Hepatocyte (in vitro differentiated cells): ENCODE results near the gene CEACAM7. TPM values are rescaled to one million over a fixed set of nuclear protein-coding genes. Genes with fewer than 3 reads are reported as not detected.

ENCODE experiments used
- DNase-seq: peaks from one replicate; pipeline ENCODE4 v3.0.0-alpha.2; 2016; ENCODE audit warnings: low spot score
- H2AFZ ChIP-seq: fragments of 200-600 bp; sonication (generic); 2 replicates; pipeline ENCODE4 v1.6.0; 2016; ENCODE audit warnings: antibody characterized with exemption, mild to moderate bottlenecking
- H3K27ac ChIP-seq: fragments of 200-600 bp; sonication (generic); 2 replicates; pipeline ENCODE4 v1.5.1; 2016; ENCODE audit warnings: mild to moderate bottlenecking
- H3K27me3 ChIP-seq: fragments of 200-600 bp; sonication (generic); 2 replicates; pipeline ENCODE4 v1.6.1; 2016
- H3K36me3 ChIP-seq: fragments of 200-600 bp; sonication (generic); replicated peaks from 2 replicates; pipeline ENCODE4 v1.5.1; 2016; ENCODE audit warnings: low read depth; ENCODE audit not compliant: insufficient read depth
- H3K4me1 ChIP-seq: fragments of 200-600 bp; sonication (generic); 2 replicates; pipeline ENCODE4 v1.5.1; 2016; ENCODE audit warnings: mild to moderate bottlenecking, moderate library complexity; ENCODE audit not compliant: insufficient read depth
- H3K4me2 ChIP-seq: fragments of 200-600 bp; sonication (generic); 2 replicates; pipeline ENCODE4 v1.6.0; 2016
- H3K4me3 ChIP-seq: fragments of 200-600 bp; sonication (generic); 2 replicates; pipeline ENCODE4 v1.5.1; 2016; ENCODE audit warnings: mild to moderate bottlenecking
- H3K79me2 ChIP-seq: fragments of 200-600 bp; sonication (generic); 2 replicates; pipeline ENCODE4 v1.6.0; 2017; ENCODE audit warnings: mild to moderate bottlenecking
- H3K9me2 ChIP-seq: fragments of 200-600 bp; sonication (generic); replicated peaks from 2 replicates; pipeline ENCODE4 v1.6.0; 2017; ENCODE audit warnings: mild to moderate bottlenecking; ENCODE audit not compliant: insufficient read depth
- H3K9me3 ChIP-seq: fragments of 200-600 bp; sonication (generic); 2 replicates; pipeline ENCODE4 v1.5.1; 2016; ENCODE audit warnings: low read depth, mild to moderate bottlenecking
- H4K20me1 ChIP-seq: fragments of 200-600 bp; sonication (generic); 2 replicates; pipeline ENCODE4 v1.6.0; 2016; ENCODE audit warnings: mild to moderate bottlenecking; ENCODE audit not compliant: insufficient read depth, poor library complexity, severe bottlenecking
- CTCF ChIP-seq: fragments of 200-600 bp; sonication (generic); IDR thresholded peaks from 2 replicates; pipeline ENCODE4 v1.5.1; 2016; ENCODE audit warnings: antibody characterized with exemption, mild to moderate bottlenecking; ENCODE audit not compliant: poor library complexity
- EZH2 ChIP-seq: fragments of 200-600 bp; sonication (generic); IDR thresholded peaks from 2 replicates; pipeline ENCODE4 v1.6.1; 2016; ENCODE audit warnings: antibody characterized with exemption, mild to moderate bottlenecking, borderline replicate concordance
- EZH2phosphoT487 ChIP-seq: fragments of 200-600 bp; sonication (generic); IDR thresholded peaks from one replicate; pipeline ENCODE4 v1.6.1; 2018; ENCODE audit warnings: antibody characterized with exemption, mild to moderate bottlenecking, low read depth, moderate library complexity; ENCODE audit not compliant: unreplicated experiment, severe bottlenecking
- WGBS: methylation state at CpG from one replicate; pipeline ENCODE4 v1.1.6; 2016; ENCODE audit warnings: low lambda C conversion rate; ENCODE audit errors: missing lambda C conversion rate; 5-methylcytosine and 5-hydroxymethylcytosine counted together
- polyA plus RNA-seq: library from polyadenylated mRNA; unstranded; fragments of >200 nt; fragmentation: Nextera tagmentation; extraction: Ambion mirVana; gene quantifications from 2 replicates; pipeline ENCODE4 v1.2.1, GENCODE V29; 2016
- total RNA-seq: library from RNA; depleted of rRNA; stranded (reverse); fragments of >200 nt; gene quantifications from 2 replicates; pipeline ENCODE4 v1.2.3, GENCODE V29; 2014

The CEACAM7 gene
- total and polyA plus RNA-seq, 2 experiments from 2014 or later, result 2.7 TPM; not detected in 1

DNA sequence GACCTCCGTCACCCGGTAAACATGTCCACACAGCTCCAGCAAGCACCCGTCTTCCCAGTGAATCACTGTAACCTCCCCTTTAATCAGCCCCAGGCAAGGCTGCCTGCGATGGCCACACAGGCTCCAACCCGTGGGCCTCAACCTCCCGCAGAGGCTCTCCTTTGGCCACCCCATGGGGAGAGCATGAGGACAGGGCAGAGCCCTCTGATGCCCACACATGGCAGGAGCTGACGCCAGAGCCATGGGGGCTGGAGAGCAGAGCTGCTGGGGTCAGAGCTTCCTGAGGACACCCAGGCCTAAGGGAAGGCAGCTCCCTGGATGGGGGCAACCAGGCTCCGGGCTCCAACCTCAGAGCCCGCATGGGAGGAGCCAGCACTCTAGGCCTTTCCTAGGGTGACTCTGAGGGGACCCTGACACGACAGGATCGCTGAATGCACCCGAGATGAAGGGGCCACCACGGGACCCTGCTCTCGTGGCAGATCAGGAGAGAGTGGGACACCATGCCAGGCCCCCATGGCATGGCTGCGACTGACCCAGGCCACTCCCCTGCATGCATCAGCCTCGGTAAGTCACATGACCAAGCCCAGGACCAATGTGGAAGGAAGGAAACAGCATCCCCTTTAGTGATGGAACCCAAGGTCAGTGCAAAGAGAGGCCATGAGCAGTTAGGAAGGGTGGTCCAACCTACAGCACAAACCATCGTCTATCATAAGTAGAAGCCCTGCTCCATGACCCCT is 11.3 kb upstream of the CEACAM7 start:
- Histone ChIP-seq H3K4me3 (no peak overlapping the region), H3K36me3 (no peaks in the 10 kb centered on the region), H3K4me1 (no peaks in the 10 kb centered on the region), H3K4me2 (no peak overlapping the region), H3K27ac (peak overlapping the region; percentile 48), H4K20me1 (no peaks in the 10 kb centered on the region), H3K9me2 (no peaks in the 10 kb centered on the region), H3K9me3 (no peaks in the 10 kb centered on the region), H2AFZ (no peak overlapping the region), H3K79me2 (no peaks in the 10 kb centered on the region), H3K27me3 (no peaks in the 10 kb centered on the region)
- TF ChIP-seq CTCF (no peak), EZH2 (no peak), EZH2phosphoT487 (no peak)
- 62% methylated on average over 17 of the region's 17 CpGs for WGBS
- no peak for DNase-seq

- Histone ChIP-seq H3K27ac (peak overlapping the region; percentile 48), H3K9me2 (no peaks in the 10 kb centered on the region), H3K4me3 (no peak overlapping the region), H3K4me2 (no peak overlapping the region), H2AFZ (no peak overlapping the region), H3K36me3 (no peaks in the 10 kb centered on the region), H3K9me3 (no peaks in the 10 kb centered on the region), H3K4me1 (no peaks in the 10 kb centered on the region), H3K79me2 (no peaks in the 10 kb centered on the region), H4K20me1 (no peaks in the 10 kb centered on the region), H3K27me3 (no peaks in the 10 kb centered on the region)
- no peak for DNase-seq
- WGBS, result 50% methylated on average over 1 of the region's 1 CpG
- TF ChIP-seq EZH2, result no peak
- no peak for TF ChIP-seq EZH2phosphoT487
Measured at GRCh38 chr19:41698746-41699230, 10.7 kb upstream of the CEACAM7 start.

- DNase-seq, result no peak
- H3K27me3 ChIP-seq, result no peaks in the 10 kb centered on the region
- H3K4me1 ChIP-seq, result no peaks in the 10 kb centered on the region
- TF ChIP-seq EZH2, result no peak
- no peak for TF ChIP-seq CTCF
- TF ChIP-seq EZH2phosphoT487, result no peak
- H4K20me1 ChIP-seq, result no peaks in the 10 kb centered on the region
- H3K9me3 ChIP-seq, result no peaks in the 10 kb centered on the region
- H3K27ac ChIP-seq, result no peak overlapping the region
- H3K4me3 ChIP-seq, result no peak overlapping the region
- no peak overlapping the region for H3K4me2 ChIP-seq
- no peaks in the 10 kb centered on the region for H3K9me2 ChIP-seq
- no peak overlapping the region for H2AFZ ChIP-seq
- H3K79me2 ChIP-seq, result no peaks in the 10 kb centered on the region
- 40% methylated on average over 9 of the region's 9 CpGs for WGBS
- H3K36me3 ChIP-seq, result no peaks in the 10 kb centered on the region
Measured at GRCh38 chr19:41697198-41697855, 9.3 kb upstream of the CEACAM7 start.
